GM21825 (cell line): ENCODE data around the gene SHANK3.
"Not testable (repeated sequence)": the region's sequence is repeated elsewhere in the genome, so short reads cannot be mapped to it uniquely, and the experiment has no call there.

Experiments used
- ATAC-seq: cut with Tn5 transposase; IDR thresholded peaks from one replicate; pipeline ENCODE4 v1.9.1; 2021; ENCODE audit warnings: mild to moderate bottlenecking, moderate library complexity; ENCODE audit not compliant: unreplicated experiment

SHANK3 gene

DNA sequence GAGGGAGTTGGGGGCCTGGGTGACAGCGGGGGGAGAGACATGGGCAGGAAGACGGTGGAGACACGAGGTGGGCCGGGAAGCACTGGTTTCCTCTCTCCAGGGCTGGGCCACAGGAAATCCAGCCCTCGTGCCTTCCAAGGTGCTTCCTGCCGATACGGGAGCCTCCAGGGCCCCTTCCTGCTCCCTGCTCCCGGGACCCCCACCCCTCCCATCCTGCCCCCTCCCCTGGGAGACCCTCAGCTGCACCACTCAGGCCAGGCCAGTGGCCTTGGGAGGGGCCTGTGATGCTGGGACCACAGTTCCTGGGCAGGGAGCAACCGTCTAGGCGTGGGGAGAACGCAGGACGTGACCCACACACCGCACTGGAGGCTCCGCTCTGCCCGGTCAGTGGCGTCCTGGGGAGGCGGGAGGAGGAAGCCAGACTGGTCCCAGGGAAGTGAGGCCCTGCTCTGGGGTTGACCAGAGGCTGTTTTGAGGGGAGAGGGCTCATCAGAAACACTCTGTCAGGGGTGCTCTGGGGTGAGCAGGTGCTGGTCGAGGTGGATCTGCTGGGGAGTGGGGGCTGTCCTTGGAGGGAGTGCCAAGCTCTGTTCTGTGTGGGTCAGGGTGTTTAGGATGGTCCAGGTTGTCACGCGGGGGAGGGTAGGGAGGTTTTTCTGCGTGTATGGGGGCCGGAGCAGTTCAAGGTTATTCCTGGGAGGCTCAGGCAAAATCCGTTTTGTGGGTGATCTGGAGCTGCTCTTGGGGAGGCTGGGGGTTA is at the start of gene SHANK3:
Gene SHANK3 (plus strand): TSS at position 353 of the 760 bp plus-strand sequence.
- ATAC-seq: no peak

DNA sequence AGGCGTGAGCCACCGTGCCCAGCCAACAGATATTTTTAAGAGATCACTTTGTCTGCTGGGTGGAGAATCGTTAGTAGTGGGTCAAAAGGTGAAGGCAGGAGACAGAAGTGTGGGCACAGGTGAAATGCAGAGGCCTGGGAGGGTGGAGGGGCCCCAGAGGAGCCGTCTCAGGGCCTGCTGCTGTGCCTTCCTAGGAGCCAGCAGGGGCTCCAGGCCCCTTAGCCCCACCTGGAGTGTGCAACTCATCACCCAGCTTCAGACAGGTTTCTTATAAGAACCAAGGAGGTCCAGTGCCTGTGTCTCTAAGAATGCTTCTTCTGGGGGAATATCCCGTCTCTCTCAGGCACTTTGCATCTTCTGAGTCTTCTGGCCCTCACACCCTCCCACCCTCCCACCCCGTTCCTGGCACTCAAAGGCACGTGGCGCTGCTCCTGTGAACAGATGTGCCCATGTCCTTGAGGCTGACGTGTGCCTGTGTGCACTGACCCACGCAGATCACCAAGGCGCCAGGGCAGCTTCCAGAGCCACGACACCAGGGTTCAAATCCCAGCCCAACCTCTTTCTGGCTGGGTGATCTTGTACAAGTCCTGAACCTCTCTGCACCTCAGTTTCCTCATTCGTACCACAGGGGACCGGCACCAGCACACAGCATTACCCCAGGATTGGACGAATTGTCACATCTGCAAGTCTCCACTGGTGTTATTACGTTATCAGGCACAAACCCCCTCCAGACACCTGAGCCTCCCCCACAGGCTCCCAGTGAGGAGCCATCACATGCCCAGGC is 48.1 kb upstream of the SHANK3 start:
- no peak for ATAC-seq

DNA sequence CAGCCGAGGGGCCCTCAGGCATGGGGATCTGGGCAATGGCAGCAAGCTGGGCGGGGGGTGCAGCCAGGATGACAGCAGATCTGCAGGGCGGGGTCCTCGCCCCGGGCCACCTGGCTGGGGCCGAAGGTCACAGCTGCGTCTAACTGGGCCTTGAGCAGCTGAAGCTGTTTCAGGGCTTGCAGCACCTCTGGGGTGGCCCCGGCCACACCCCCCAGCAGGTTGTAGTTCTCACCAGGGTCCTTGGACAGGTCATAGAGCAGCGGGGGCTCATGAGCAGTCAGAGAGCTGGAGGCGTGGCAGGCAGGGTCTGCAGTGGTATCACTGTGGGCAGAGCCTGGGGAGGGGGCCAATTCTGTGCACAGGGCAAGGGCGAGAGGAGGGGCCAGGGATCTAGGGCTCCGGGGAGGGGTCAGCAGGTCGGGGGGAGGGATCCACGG is 47.5 kb upstream of the SHANK3 start:
- no peak for ATAC-seq

DNA sequence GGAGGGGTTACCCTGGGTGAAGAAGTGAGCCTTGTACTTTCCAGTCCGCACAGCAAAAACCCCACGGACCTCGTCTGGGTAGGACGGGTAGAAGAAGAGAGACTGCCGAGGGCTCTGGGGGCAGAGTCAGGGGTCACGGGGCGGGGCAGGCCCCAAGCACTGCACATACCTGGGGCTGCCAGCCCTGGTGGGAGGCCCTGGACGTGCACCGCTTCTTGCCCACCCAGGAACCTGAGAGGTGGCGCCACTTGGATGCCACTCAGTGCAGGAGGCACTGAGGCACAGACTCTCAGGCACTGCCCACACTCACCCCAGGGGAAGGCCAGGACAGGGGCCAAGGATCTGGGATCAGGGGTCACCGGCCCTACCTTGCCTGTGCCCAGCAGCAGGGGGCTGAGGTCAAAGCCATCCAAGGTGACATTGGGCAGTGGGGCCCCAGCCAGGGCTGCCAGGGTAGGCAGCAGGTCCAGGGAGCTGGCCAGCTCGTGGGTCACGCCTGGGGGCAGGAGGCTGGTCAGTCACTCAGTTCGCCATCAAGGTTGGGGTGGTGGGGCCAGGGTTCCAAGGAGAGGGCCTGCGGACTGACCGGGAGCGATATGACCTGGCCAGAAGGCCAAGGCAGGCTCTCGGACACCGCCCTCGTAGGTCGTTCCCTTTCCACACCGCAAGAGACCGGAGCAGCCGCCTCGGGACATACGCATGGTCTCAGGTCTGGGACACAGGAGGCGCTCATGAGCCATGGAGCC is 46.9 kb upstream of the SHANK3 start:
- ATAC-seq: no peak

DNA sequence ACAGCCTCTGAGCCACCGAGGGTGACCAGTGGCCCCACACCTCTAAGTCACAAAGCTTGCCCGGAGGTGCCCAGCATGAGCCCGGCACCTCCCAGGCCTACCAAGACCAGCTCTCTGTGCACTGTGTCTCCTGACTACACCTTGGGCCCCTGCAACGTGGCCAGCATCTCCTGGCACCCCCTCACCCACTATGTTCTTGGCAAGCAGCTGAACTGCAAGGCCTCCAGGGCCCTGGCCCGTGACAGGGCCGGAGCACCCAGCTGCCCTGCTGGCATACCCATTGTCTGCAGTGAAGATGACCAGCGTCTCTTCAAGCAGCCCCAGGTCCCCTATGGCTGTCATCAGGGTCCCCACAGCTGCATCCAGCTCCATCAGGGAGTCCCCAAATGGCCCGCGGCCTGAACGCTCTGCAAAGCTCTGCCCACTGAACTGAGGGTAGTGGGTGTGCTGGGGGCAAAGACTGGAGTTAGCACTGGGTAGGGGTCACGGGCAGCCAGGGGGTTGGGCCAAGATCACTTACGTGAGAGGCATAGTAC is 46.2 kb upstream of the SHANK3 start:
- ATAC-seq: no peak

DNA sequence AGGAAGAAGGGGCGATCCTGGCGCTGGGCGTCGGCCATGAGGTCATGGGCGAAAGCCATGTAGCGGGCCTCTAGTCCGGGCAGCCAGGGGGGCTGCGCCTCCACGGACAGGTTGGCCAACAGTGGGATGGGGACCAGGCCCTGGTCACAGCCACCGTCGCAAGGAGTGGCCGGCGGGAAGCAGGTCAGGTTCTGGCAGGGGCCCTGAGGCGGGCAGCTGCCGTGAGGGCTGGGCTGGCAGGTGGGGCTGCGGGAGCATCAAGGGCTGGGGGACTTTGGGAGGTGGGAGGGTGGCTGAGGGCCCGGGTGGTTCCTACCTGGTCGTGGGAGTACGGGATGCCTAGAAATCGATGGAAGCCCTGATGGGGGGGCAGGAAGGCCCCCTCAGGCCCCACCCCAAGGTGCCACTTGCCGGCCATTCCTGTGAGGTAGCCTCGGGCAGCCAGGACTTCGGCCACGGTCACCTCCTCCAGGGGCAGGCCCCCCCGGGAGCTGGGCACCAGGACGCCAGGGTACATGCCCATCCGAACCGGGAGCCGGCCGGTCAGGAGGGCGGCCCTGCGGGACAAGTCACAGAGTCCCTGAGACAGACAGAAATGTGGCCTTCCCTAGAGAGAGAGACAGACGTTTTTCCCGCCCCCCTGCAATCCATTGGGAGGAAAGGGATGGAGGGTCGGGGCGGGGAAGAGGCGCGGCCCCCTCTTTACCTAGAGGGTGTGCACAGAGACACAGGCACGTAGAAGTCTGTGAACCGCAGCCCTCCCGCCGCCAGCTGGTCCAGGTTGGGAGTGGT is 45.6 kb upstream of the SHANK3 start:
- no peak for ATAC-seq

DNA sequence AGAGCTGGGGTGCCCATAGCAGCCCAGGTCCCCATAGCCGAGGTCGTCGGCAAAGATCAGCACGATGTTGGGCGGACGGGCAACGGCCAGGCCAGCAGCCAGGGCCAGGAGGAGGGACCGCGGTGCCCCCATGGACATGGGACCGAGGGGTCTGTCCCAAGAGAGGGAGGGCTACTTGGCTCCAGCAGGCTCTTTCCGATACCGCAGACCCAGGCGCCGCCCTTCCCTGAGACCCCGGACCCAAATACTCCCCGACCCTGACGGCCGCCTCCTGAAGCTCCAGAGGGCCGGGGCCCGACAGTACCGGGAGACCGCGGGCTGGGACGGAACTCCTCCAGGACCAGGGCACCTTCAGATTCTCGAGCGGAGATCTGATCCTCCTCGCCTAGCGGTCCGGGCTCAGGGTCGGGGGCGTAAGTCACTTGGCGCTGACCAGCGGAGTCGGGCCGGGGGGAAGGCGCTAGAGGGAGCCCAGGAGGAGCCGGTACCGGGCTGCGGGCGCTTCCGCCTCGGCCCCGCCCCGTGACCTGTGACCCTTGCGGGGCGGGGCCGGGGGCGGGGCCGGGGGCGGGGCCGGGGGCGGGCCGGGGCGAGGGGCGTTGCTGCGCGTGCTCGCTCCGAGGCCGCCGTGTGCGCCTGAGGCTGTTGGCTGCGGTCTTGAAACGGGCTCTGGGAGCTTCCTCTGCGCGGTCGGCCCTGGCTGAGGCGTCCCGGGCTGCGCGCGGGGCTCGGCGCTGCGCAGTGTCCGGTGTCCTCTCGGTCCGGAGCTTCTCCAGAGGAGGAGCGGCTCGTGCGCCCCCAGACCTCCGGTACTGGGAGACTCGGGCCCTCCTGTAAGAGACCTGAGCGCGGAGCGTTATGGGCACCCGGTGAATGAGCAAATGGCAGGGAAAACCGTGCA is 44.7 kb upstream of the SHANK3 start, which contains the start of gene ARSA:
Gene ARSA (minus strand): TSS at position 511 of the 901 bp plus-strand sequence. CDS start 373 bp downstream, at position 138.
- peak; percentile 59 for ATAC-seq

DNA sequence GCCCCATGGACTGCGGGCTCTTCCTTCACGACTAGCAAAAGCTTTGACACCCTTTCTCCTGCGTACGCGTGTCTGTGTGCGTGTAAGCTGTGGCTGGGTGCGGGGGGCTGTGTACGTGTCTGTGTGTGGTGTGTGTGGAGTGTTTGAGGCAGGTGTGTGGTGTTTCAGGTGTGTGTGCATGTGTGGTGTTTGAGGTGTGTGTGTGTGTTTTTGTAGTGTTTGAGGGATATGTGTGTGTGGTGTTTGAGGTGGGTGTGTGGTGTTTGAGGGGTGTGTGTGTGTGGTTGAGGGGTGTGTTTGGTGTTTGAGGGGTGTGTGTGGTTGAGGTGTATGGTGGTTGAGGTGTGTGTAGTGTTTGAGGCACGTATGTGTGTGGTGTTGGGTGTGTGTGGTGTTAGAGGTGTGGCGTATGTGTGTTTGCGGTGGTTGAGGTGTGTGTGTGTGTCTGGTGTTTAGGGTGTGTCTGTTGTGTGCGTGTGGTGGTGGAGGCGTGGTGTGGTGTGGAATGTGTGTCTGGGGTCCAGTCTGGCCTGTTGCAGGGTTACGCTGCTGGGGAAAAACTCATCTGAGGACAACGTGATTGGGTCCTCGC is 44.0 kb upstream of the SHANK3 start:
- ATAC-seq: no peak

DNA sequence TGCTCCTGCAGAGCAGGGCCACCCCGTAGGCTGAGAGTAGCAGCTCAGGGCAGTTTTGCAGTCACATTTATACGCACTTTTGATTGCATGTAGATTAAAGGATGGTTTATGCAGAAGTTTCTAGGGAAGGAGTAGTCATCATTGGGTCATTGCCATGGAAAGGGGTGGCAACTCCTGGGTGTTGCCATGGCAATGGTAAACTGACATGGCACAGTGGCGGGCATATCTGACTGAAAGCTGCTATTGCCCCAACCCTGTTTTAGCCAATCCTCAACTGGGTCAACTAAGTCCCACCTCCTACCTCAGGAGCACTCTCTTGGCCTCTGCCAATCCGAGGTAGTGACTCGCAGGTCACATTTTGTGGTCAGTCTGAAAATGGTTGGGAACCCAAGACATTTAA is 42.2 kb upstream of the SHANK3 start:
- ATAC-seq: no peak

DNA sequence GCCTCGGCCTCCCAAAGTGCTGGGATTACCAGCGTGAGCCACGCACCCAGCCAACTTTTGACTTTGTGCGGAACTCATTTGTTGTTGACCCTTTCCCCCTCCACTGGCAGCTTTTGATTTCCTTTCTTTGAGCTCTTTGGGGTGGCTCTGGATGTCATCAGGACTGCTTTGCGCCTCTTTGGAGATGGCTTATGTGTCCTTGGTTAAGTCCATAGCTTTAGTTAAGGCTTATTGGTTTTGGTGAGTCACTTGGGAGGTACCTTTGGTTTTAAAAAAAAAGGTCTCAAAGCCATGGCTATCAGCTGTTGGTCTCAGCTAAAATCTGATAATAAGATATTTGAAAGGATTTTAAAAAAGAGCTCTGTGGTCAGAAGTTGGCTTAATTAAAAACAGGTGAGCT is 39.5 kb upstream of the SHANK3 start:
- no peak for ATAC-seq

DNA sequence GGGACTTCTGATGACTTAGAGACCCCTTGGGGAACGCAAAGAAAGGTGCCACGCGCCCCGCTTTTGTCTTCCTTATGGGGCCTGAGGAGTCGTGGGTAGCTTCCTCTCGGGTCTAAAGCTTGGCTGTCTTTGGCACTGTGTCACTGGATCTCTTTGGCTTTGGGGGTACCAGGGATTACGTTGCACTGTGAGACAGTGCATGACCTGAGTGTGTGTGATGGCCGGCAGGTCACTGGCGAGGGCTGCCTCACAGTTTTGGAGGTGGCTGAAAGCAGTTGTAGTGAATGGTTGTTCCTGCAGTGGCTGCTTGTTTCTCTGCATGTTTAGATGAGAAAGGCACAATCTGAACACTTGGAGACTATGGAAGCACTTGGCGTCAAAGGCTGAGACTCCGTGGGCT is 38.9 kb upstream of the SHANK3 start:
- ATAC-seq: no peak

DNA sequence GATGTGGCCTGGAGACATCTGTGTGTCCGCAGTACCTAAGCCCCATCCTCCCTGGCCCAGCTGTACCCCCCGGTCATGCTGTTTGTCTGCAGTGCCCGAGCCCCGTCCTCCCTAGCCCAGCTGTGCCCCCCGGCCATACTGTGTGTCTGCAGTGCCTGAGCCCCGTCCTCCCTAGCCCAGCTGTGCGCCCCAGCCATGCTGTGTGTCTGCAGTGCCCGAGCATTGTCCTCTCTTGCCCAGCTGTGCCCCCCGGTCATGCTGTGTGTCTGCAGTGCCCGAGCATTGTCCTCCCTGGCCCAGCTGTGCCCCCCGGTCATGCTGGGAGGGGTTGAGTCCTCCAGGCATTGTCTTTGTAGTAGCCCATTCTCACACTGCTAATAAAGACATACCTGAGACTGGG is 37.0 kb upstream of the SHANK3 start:
- no peak for ATAC-seq

DNA sequence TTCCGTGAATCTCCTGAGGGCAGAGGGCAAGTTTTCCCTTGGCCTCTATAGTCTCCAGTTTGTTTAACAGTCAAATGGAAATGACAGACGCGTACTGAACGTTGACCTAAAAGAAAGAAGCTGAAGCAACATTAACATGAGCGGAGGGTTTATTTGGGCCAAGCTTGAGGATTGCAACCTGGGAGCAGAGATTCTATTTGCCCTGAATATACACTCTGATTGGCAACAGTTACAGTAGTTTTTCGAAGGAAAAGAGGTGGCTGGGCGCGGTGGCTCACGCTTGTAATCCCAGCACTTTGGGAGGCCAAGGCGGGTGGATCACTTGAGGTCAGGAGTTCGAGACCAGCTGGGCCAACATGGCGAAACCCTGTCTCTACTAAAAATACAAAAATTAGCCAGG is 32.3 kb upstream of the SHANK3 start:
- ATAC-seq: not testable (repeated sequence)

DNA sequence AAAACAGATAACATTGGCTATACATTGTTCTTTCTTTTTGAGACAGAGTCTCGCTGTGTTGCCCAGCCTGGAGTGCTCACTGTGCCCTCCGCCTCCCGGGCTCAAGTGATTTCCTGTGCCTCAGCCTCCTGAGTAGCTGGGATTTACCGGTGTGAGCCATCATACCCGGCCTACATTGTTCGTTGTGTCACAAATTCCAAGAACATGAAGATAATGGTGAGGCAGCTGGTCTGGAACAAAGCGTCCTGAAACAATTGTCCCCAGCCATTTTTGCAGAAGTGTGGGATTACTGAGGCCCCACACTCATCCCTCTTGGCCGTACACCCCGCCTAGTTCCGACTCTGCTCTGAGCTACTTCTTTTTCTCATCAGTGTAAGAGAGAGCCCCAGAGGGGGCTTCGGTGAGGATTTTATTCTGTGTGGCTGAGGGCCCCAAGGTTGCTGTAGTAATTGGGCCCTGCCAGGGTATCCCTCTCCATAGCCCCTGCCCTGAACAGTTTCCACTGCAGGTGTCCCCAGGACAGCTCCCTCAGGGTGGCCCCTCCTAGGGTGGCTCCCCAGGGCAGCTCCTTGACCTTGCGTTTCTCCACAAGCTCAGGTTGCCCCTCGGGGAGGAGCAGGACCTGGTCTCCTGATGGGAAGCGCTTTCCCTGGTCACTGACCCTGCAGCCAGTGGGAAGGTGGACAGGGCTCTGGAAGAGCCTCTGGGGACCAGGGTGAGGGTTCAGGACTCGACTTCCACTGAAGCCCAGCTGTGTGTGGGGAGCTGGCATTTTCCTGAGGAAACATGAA is 31.6 kb upstream of the SHANK3 start:
- ATAC-seq: no peak

DNA sequence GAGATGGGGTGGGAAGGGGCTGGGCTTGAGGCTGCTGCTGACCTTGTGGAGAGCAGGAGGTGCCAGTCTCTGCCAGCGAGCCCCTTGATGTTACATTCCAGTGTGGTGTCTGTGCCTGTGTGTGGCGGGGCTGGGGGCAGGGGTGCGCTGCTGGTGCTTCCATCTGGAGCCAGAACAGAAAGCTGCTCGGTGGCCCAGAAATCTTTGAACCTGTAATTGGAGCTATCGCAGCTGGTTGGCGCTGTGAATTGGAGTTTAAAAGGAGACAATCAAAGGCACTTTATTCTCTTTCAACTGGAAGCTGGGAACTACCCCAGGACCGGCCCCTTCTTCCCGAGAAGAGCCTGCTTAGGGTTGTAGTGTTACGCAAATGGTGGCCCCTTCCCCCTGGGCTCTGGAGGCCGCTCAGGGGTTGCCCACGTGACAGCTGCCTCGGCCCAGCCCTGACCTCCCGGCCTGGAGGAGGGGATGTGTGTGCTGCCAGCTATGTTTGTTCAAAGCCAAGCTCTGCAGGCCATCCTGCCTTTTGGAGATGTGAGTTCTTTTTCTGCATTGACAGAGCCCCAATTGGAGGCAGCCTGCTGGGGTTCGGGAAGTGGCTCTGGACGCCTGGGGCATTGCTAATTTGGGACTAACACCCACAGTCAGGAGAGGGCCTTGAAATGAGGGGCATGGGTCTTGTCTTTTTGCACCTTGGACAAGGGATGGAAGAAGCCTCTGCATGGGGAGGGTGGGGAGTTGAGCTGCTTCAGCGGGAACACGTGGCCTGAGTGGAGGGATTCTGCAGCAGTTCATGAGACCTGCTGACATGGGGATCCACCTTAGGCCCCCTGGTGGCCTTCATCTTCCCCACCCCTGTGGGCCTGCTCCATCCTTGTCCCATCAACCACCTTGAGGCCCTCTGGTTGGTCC is 30.7 kb upstream of the SHANK3 start:
- no peak for ATAC-seq

DNA sequence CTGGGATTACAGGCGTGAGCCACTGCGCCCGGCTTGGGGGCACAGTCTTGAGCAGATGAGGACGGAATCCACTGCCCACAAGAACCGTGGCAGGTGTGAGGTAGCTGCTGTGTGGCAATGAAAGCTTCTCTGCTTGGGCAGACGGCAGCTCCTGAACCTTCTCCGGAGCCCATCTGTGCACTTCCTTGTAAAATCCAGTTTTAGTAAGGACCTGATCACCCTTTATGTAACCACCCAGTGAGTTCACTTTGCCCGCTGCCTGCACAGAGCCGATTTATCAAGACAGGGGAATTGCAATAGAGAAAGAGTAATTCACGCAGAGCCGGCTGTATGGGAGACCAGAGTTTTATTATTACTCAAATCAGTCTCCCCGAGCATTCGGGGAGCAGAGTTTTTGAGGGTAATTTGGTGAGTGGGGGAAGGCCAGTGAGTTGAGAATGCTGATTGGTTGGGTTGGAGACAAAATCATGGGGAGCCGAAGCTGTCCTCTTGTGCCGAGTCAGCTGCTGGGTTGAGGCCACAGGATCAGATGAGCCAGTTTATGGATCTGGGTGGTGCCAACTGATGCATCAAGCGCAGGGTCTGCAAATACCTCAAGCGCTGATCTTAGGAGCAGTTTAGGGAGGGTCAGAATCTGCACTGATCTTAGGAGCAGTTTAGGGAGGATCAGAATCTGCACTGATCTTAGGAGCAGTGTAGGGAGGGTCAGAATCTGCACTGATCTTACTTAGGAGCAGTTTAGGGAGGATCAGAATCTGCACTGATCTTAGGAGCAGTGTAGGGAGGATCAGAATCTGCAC is 29.4 kb upstream of the SHANK3 start:
- not testable (repeated sequence) for ATAC-seq

DNA sequence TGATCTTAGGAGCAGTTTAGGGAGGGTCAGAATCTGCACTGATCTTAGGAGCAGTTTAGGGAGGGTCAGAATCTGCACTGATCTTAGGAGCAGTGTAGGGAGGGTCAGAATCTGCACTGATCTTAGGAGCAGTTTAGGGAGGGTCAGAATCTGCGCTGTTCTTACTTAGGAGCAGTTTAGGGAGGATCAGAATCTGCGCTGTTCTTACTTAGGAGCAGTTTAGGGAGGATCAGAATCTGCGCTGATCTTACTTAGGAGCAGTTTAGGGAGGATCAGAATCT is 28.9 kb upstream of the SHANK3 start:
- ATAC-seq: not testable (repeated sequence)
